ENCODE results near the gene TUBA3C. TPM values are rescaled to one million over a fixed set of nuclear protein-coding genes. Genes with fewer than 3 reads are reported as not detected.

The TUBA3C gene
- total RNA-seq, 1 donor from 2014 or later, result not detected

DNA sequence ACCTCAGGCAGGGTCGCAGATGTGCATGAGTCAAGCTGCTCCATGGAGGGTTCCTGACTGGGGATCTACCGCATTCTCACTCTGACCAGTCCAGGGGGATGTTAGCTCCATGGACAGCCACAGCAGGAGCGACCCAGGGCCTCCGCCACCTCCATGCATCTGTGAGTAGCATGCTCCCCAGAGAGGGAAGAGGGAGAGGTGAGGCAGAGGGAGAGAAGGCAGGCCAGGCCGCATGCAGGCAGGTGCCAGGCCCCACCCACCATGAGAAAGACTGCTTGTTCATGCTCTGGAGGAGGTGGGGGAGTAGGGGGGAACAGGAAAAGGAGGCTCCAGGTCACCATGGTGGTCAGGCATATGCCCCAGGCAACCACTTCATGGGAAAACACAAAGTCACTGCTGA is 20.3 kb downstream of the TUBA3C start:
- no peak overlapping the region for H3K27ac ChIP-seq (ENCODE audit: low read depth, low read length)
- no peaks in the 10 kb centered on the region for H3K4me1 ChIP-seq (ENCODE audit: control insufficient read depth in 3 of 3, insufficient read depth in 3 of 3, low read length in 3 of 3)
- no peak overlapping the region for H3K4me3 ChIP-seq (ENCODE audit: low read length in 3 of 3)
- no peak overlapping the region for H3K9ac ChIP-seq (ENCODE audit: low read depth in 1 of 3, low read length in 3 of 3)
- H3K36me3 ChIP-seq (ENCODE audit: control insufficient read depth in 3 of 3, insufficient read depth in 3 of 3, low read length in 3 of 3), result no peaks in the 10 kb centered on the region
- no peaks in the 10 kb centered on the region for H3K27me3 ChIP-seq (ENCODE audit: control insufficient read depth in 3 of 3, insufficient read depth in 3 of 3, low read length in 3 of 3)
- peaks cover 0 to 3% (median 0%) of the 10 kb centered on the region in 3 donors for H3K9me3 ChIP-seq (ENCODE audit: control insufficient read depth in 3 of 3, low read length in 3 of 3)

DNA sequence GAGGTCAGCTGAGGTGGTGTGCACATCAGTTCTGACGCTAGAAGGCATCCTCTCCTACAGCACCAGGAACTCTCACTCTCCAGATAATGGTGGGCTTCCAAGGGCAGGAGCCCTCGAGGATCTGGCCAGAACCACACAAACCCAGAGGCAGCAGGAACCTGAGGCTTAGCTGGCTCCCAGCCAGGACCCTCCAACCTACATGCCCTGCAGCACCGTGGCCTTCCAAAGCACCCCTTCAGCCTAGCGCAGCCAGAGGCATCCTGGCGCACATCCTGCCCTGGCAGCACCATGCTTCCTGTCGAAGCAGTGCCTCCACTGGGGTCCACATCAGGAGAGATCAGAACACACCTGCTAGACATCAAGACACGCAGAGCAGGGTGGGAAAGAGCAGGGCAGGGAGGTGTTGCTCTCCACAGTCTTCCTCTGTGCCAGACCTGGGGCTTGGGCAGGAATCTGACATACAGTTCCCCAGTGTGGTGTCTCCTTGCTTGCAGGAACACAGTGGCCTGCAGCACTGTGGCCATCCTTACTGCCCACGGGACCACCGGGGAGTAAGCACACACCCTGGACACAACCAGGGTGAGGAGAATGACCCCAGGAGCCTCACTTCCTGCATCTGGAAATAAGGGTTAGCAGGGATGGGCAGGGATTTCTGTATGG is 21.7 kb downstream of the TUBA3C start:
- peaks cover 0 to 3% (median 0%) of the 10 kb centered on the region in 3 donors for H3K9me3 ChIP-seq (ENCODE audit: control insufficient read depth in 3 of 3, low read length in 3 of 3)
- no peaks in the 10 kb centered on the region for H3K36me3 ChIP-seq (ENCODE audit: control insufficient read depth in 3 of 3, insufficient read depth in 3 of 3, low read length in 3 of 3)
- H3K9ac ChIP-seq (ENCODE audit: low read depth in 1 of 3, low read length in 3 of 3), result no peak overlapping the region
- H3K27ac ChIP-seq (ENCODE audit: low read depth, low read length), result no peak overlapping the region
- no peaks in the 10 kb centered on the region for H3K27me3 ChIP-seq (ENCODE audit: control insufficient read depth in 3 of 3, insufficient read depth in 3 of 3, low read length in 3 of 3)
- no peak overlapping the region for H3K4me3 ChIP-seq (ENCODE audit: low read length in 3 of 3)
- no peaks in the 10 kb centered on the region for H3K4me1 ChIP-seq (ENCODE audit: control insufficient read depth in 3 of 3, insufficient read depth in 3 of 3, low read length in 3 of 3)

DNA sequence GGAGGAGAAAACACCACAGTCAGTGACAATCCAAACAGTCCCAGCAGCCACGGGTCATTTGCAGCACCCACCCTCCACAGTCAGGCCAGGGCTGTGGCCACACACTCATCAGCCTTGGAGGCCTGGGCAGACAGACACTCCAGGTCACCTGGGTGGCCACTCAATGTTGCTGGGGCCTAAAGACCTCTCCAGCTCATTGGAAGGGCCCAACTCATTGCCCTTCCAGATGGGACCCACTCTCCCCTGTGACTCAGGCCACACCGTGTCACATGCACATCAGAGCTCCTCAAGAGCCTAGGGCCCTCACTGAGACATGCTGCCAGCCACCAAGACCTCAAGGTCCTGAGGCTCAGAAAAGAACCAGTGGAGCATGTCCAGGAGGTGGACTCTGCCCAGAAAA is 22.4 kb downstream of the TUBA3C start:
- no peak overlapping the region for H3K4me3 ChIP-seq (ENCODE audit: low read length in 3 of 3)
- no peak overlapping the region for H3K9ac ChIP-seq (ENCODE audit: low read depth in 1 of 3, low read length in 3 of 3)
- no peak overlapping the region for H3K27ac ChIP-seq (ENCODE audit: low read depth, low read length)
- H3K9me3 ChIP-seq (ENCODE audit: control insufficient read depth in 3 of 3, low read length in 3 of 3), result peaks cover 0 to 3% (median 0%) of the 10 kb centered on the region in 3 donors
- no peaks in the 10 kb centered on the region for H3K36me3 ChIP-seq (ENCODE audit: control insufficient read depth in 3 of 3, insufficient read depth in 3 of 3, low read length in 3 of 3)
- no peaks in the 10 kb centered on the region for H3K4me1 ChIP-seq (ENCODE audit: control insufficient read depth in 3 of 3, insufficient read depth in 3 of 3, low read length in 3 of 3)
- no peaks in the 10 kb centered on the region for H3K27me3 ChIP-seq (ENCODE audit: control insufficient read depth in 3 of 3, insufficient read depth in 3 of 3, low read length in 3 of 3)

DNA sequence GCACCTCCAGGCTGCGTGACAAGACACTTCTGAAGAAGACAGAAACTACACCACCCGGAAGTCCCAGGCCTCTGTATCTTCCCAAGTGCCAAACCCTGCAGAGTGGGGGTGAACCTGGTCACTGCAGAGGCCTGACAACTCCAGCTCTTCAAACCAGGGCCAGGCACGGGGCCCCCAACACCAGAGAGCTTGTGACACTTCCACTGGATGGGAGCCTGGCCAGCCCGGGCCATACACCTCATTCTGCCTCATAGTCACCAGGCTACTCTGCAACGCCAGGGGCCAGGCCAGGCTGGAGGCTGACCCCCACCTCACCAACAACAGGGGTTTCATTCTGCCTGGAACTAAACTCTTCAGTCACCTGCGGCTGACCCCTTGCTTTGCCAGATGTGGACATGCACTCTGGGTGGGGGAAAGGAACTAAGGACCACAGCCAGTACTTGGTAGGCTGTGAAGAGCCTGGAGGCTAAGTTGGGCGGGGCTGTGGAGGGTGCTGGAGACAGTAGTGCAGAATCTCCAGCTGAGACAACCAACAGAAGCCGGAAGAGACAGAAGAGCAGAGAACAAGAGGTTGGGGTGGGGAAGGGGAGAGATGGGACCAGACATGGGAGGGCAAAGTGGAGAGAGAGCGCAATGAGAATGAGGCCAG is 23.0 kb downstream of the TUBA3C start:
- Histone ChIP-seq H3K36me3 (ENCODE audit: control insufficient read depth in 3 of 3, insufficient read depth in 3 of 3, low read length in 3 of 3) (no peaks in the 10 kb centered on the region), H3K9me3 (ENCODE audit: control insufficient read depth in 3 of 3, low read length in 3 of 3) (peaks cover 0 to 3% (median 0%) of the 10 kb centered on the region in 3 donors), H3K4me1 (ENCODE audit: control insufficient read depth in 3 of 3, insufficient read depth in 3 of 3, low read length in 3 of 3) (no peaks in the 10 kb centered on the region), H3K9ac (ENCODE audit: low read depth in 1 of 3, low read length in 3 of 3) (no peak overlapping the region), H3K27ac (ENCODE audit: low read depth, low read length) (no peak overlapping the region), H3K4me3 (ENCODE audit: low read length in 3 of 3) (no peak overlapping the region), H3K27me3 (ENCODE audit: control insufficient read depth in 3 of 3, insufficient read depth in 3 of 3, low read length in 3 of 3) (no peaks in the 10 kb centered on the region)

DNA sequence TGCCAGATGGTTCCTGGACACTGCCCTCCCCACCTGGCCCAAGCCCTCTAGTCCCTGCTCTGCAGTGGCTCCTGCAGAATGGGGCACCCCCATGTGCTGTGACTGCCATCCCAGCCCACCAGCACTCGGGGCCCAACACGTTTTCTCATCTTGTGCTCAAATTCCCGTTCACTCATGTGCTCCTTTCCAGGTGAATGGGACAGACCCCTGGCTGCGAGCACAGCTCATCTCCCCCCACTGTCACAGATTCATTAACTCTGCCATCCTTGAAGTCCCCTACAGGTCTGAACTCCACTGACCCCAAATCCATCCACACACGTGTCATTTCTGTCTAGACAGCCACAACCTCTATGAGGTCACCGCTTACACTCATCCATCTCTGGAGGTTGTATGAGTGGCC is 23.6 kb downstream of the TUBA3C start:
- H3K4me3 ChIP-seq (ENCODE audit: low read length in 3 of 3), result no peak overlapping the region
- no peaks in the 10 kb centered on the region for H3K4me1 ChIP-seq (ENCODE audit: control insufficient read depth in 3 of 3, insufficient read depth in 3 of 3, low read length in 3 of 3)
- H3K27ac ChIP-seq (ENCODE audit: low read depth, low read length), result no peak overlapping the region
- no peak overlapping the region for H3K9ac ChIP-seq (ENCODE audit: low read depth in 1 of 3, low read length in 3 of 3)
- no peaks in the 10 kb centered on the region for H3K27me3 ChIP-seq (ENCODE audit: control insufficient read depth in 3 of 3, insufficient read depth in 3 of 3, low read length in 3 of 3)
- peaks cover 0 to 5% (median 0%) of the 10 kb centered on the region in 3 donors for H3K9me3 ChIP-seq (ENCODE audit: control insufficient read depth in 3 of 3, low read length in 3 of 3)
- no peaks in the 10 kb centered on the region for H3K36me3 ChIP-seq (ENCODE audit: control insufficient read depth in 3 of 3, insufficient read depth in 3 of 3, low read length in 3 of 3)

DNA sequence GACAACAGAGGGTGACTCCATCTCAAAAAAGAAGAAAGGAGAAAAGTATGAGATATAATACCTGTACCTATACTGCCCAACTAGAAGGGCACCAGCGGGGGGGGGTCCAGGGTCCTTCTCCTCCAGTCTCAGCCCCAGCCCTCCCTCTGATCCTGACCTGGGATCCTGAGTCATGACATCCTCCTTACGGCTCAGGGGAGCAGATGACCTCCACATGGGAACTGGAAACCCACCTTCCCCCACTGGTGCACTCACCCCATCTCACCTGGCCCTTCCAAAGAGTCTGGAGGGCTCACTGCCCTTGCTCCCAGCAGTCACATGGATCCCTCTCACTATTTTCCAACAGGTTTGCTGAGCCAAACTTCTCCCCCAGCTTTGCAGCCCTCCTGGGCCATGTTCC is 24.2 kb downstream of the TUBA3C start:
- Histone ChIP-seq H3K9ac (ENCODE audit: low read depth in 1 of 3, low read length in 3 of 3) (no peak overlapping the region), H3K4me1 (ENCODE audit: control insufficient read depth in 3 of 3, insufficient read depth in 3 of 3, low read length in 3 of 3) (no peaks in the 10 kb centered on the region), H3K27ac (ENCODE audit: low read depth, low read length) (no peak overlapping the region), H3K9me3 (ENCODE audit: control insufficient read depth in 3 of 3, low read length in 3 of 3) (peaks cover 0 to 5% (median 0%) of the 10 kb centered on the region in 3 donors), H3K4me3 (ENCODE audit: low read length in 3 of 3) (no peak overlapping the region), H3K36me3 (ENCODE audit: control insufficient read depth in 3 of 3, insufficient read depth in 3 of 3, low read length in 3 of 3) (no peaks in the 10 kb centered on the region), H3K27me3 (ENCODE audit: control insufficient read depth in 3 of 3, insufficient read depth in 3 of 3, low read length in 3 of 3) (no peaks in the 10 kb centered on the region)

DNA sequence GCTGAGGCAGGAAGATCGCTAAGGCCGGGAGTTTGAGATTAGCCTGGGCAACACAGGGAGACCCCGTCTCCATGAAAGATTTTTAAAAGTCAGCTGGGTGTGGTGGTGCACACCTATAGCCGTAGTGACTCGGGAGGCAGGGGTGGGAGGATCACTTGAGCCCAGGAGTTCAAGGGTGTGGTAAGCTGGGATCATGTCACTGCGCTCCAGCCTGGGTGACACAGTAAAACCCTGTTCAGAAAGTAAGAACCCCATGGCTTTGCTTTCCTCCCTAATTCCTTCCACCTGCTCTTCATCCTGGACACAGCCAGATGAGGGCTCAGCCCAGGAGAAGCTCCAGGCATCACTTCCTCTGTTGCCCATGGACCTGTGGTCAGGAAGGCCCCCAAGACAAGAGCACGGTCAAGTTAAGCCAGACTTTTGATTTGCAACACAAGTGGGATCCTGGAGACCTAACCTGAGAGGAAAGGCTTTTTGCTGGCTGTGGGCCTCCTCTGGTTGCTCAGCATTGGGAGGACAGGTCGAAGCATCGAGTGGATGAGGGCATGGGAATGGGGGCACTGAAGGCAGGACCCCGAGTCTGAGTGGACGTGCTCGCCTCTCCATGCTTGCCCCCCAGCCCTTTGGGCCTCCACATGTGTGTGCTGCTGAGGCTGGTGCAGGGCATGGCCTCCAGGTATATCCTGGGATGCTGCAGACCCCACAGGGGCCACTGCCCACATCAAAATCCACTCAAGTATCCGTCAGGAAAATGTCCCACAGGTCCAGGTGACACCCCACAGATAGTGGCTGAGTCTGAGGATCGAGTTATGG is 25.4 kb downstream of the TUBA3C start:
- no peak overlapping the region for H3K27ac ChIP-seq (ENCODE audit: low read depth, low read length)
- H3K4me1 ChIP-seq (ENCODE audit: control insufficient read depth in 3 of 3, insufficient read depth in 3 of 3, low read length in 3 of 3), result no peaks in the 10 kb centered on the region
- no peak overlapping the region for H3K9ac ChIP-seq (ENCODE audit: low read depth in 1 of 3, low read length in 3 of 3)
- no peaks in the 10 kb centered on the region for H3K27me3 ChIP-seq (ENCODE audit: control insufficient read depth in 3 of 3, insufficient read depth in 3 of 3, low read length in 3 of 3)
- H3K9me3 ChIP-seq (ENCODE audit: control insufficient read depth in 3 of 3, low read length in 3 of 3), result peaks cover 0 to 5% (median 0%) of the 10 kb centered on the region in 3 donors
- no peaks in the 10 kb centered on the region for H3K36me3 ChIP-seq (ENCODE audit: control insufficient read depth in 3 of 3, insufficient read depth in 3 of 3, low read length in 3 of 3)
- H3K4me3 ChIP-seq (ENCODE audit: low read length in 3 of 3), result no peak overlapping the region

DNA sequence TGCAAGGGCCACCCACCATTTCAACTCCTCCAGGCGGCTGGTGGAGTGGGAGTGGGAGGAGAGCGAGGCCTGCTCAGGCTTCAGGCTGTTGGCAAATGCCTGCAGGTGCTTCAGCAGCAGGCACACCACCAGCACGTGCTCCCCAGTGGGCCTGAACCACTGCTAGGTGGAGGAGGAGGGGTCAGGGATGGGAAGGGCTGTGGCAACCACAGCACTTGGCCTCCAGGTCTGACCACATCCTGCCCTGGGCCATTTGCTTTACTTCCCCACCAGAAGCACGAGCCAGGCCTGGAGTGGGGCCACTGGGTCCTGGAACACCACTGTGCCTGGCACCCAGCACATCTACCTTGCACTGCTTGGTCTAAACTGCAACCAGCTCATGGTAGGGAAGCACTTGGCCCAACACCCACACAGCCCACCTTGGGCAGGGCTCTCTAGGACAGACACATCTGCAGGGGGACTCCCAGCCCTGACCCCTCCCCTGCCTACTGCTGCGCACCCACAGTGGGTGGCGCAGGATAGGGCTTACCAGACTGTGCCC is 26.2 kb downstream of the TUBA3C start:
- H3K27ac ChIP-seq (ENCODE audit: low read depth, low read length), result no peak overlapping the region
- peaks cover 0 to 2% (median 0%) of the 10 kb centered on the region in 3 donors for H3K9me3 ChIP-seq (ENCODE audit: control insufficient read depth in 3 of 3, low read length in 3 of 3)
- no peak overlapping the region for H3K9ac ChIP-seq (ENCODE audit: low read depth in 1 of 3, low read length in 3 of 3)
- no peaks in the 10 kb centered on the region for H3K36me3 ChIP-seq (ENCODE audit: control insufficient read depth in 3 of 3, insufficient read depth in 3 of 3, low read length in 3 of 3)
- no peak overlapping the region for H3K4me3 ChIP-seq (ENCODE audit: low read length in 3 of 3)
- H3K27me3 ChIP-seq (ENCODE audit: control insufficient read depth in 3 of 3, insufficient read depth in 3 of 3, low read length in 3 of 3), result no peaks in the 10 kb centered on the region
- H3K4me1 ChIP-seq (ENCODE audit: control insufficient read depth in 3 of 3, insufficient read depth in 3 of 3, low read length in 3 of 3), result peaks cover 0 to 5% (median 0%) of the 10 kb centered on the region in 3 donors

DNA sequence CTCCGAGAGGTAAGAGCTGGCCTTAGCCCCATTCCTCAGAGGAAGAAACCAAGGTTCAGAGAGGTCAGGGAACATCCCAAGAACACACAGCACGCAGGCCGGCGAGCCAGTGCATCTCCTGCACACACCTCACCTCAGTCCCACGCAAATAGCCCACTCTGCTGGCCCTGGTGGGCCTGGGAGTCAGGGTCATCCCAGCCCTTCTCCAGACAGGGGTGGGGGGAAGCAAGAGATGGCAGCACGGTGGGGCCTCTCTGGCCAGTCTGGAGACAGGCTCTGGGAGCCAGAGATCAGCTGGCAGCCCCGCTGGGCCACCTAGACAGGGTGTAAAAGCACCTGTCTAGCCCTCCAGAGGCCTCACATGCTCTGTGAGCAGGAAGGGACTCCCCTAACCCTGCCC is 26.8 kb downstream of the TUBA3C start:
- peaks cover 0 to 2% (median 0%) of the 10 kb centered on the region in 3 donors for H3K9me3 ChIP-seq (ENCODE audit: control insufficient read depth in 3 of 3, low read length in 3 of 3)
- no peak overlapping the region for H3K9ac ChIP-seq (ENCODE audit: low read depth in 1 of 3, low read length in 3 of 3)
- no peak overlapping the region for H3K27ac ChIP-seq (ENCODE audit: low read depth, low read length)
- no peaks in the 10 kb centered on the region for H3K27me3 ChIP-seq (ENCODE audit: control insufficient read depth in 3 of 3, insufficient read depth in 3 of 3, low read length in 3 of 3)
- H3K4me3 ChIP-seq (ENCODE audit: low read length in 3 of 3), result no peak overlapping the region
- peaks cover 0 to 7% (median 0%) of the 10 kb centered on the region in 3 donors for H3K4me1 ChIP-seq (ENCODE audit: control insufficient read depth in 3 of 3, insufficient read depth in 3 of 3, low read length in 3 of 3)
- H3K36me3 ChIP-seq (ENCODE audit: control insufficient read depth in 3 of 3, insufficient read depth in 3 of 3, low read length in 3 of 3), result no peaks in the 10 kb centered on the region
